ENCODE results near the gene FNIP1. TPM values are rescaled to one million over a fixed set of nuclear protein-coding genes. Genes with fewer than 3 reads are reported as not detected.

Gene FNIP1
- total RNA-seq, 2 donors from 2014 or later: 19.9 to 25.6 TPM

GRCh38 chr5:131659841-131660240, 137.0 kb downstream of the FNIP1 start:
- no peak for TF ChIP-seq CTCF (conservative IDR thresholded peaks at IDR 0.05)
- Mint-ChIP-seq H3K9me3 (peaks cover 3% of the 10 kb centered on the region), H3K36me3 (ENCODE audit: low read depth) (peaks cover 51% of the 10 kb centered on the region), H3K27me3 (ENCODE audit: insufficient read depth) (no peaks in the 10 kb centered on the region), H3K4me3 (no peak overlapping the region), H3K27ac (no peak overlapping the region), H3K4me1 (no peaks in the 10 kb centered on the region)
- no peaks in the 10 kb centered on the region for H3K27me3 ChIP-seq (ENCODE audit: control insufficient read depth, insufficient read depth, low read length, poor library complexity, severe bottlenecking)
- H3K27ac ChIP-seq (ENCODE audit: low read depth, low read length): no peak overlapping the region
- no peak overlapping the region for H3K4me3 ChIP-seq (ENCODE audit: low read length)
- no peak for DNase-seq
- H3K36me3 ChIP-seq (ENCODE audit: control insufficient read depth, insufficient read depth, low read length): peaks cover 34% of the 10 kb centered on the region
- H3K4me1 ChIP-seq (ENCODE audit: control insufficient read depth, insufficient read depth, low read length): no peaks in the 10 kb centered on the region
- H3K9me3 ChIP-seq (ENCODE audit: control insufficient read depth, low read length): no peaks in the 10 kb centered on the region
- no peak overlapping the region for H3K9ac ChIP-seq (ENCODE audit: extremely low read depth, low read length, poor library complexity, severe bottlenecking)
- WGBS, 2 experiments (ENCODE audit: insufficient coverage in 1 of 2, insufficient read length in 1 of 2): 97 to 100% methylated on average over 2 to 9 of the region's 9 CpGs

GRCh38 chr5:131659290-131659689, 137.5 kb downstream of the FNIP1 start:
- WGBS, 2 experiments (ENCODE audit: insufficient coverage in 1 of 2, insufficient read length in 1 of 2): 98% methylated on average over 13 of the region's 13 CpGs
- no peak for TF ChIP-seq CTCF (conservative IDR thresholded peaks at IDR 0.05)
- no peak overlapping the region for H3K4me3 Mint-ChIP-seq
- H3K9me3 Mint-ChIP-seq: peaks cover 3% of the 10 kb centered on the region
- H3K4me3 ChIP-seq (ENCODE audit: low read length): no peak overlapping the region
- H3K4me1 ChIP-seq (ENCODE audit: control insufficient read depth, insufficient read depth, low read length): no peaks in the 10 kb centered on the region
- H3K36me3 Mint-ChIP-seq (ENCODE audit: low read depth): peaks cover 54% of the 10 kb centered on the region
- peaks cover 32% of the 10 kb centered on the region for H3K36me3 ChIP-seq (ENCODE audit: control insufficient read depth, insufficient read depth, low read length)
- H3K27ac Mint-ChIP-seq: no peak overlapping the region
- no peak overlapping the region for H3K9ac ChIP-seq (ENCODE audit: extremely low read depth, low read length, poor library complexity, severe bottlenecking)
- H3K9me3 ChIP-seq (ENCODE audit: control insufficient read depth, low read length): no peaks in the 10 kb centered on the region
- no peaks in the 10 kb centered on the region for H3K4me1 Mint-ChIP-seq
- no peak for DNase-seq
- no peaks in the 10 kb centered on the region for H3K27me3 Mint-ChIP-seq (ENCODE audit: insufficient read depth)
- H3K27ac ChIP-seq (ENCODE audit: low read depth, low read length): no peak overlapping the region
- H3K27me3 ChIP-seq (ENCODE audit: control insufficient read depth, insufficient read depth, low read length, poor library complexity, severe bottlenecking): no peaks in the 10 kb centered on the region

GRCh38 chr5:131654776-131655175, 142.0 kb downstream of the FNIP1 start:
- Histone ChIP-seq H3K4me1 (ENCODE audit: control insufficient read depth, insufficient read depth, low read length) (no peaks in the 10 kb centered on the region), H3K9me3 (ENCODE audit: control insufficient read depth, low read length) (no peaks in the 10 kb centered on the region), H3K9ac (ENCODE audit: extremely low read depth, low read length, poor library complexity, severe bottlenecking) (no peak overlapping the region), H3K27ac (ENCODE audit: low read depth, low read length) (no peak overlapping the region), H3K4me3 (ENCODE audit: low read length) (no peak overlapping the region), H3K27me3 (ENCODE audit: control insufficient read depth, insufficient read depth, low read length, poor library complexity, severe bottlenecking) (no peaks in the 10 kb centered on the region), H3K36me3 (ENCODE audit: control insufficient read depth, insufficient read depth, low read length) (peaks cover 28% of the 10 kb centered on the region)
- Mint-ChIP-seq H3K9me3 (no peaks in the 10 kb centered on the region), H3K27me3 (ENCODE audit: insufficient read depth) (no peaks in the 10 kb centered on the region), H3K4me1 (no peaks in the 10 kb centered on the region), H3K36me3 (ENCODE audit: low read depth) (peaks cover 46% of the 10 kb centered on the region), H3K27ac (no peak overlapping the region), H3K4me3 (no peak overlapping the region)
- no peak for DNase-seq
- 85 to 93% methylated on average over 2 of the region's 2 CpGs for WGBS, 2 experiments (ENCODE audit: insufficient coverage in 1 of 2, insufficient read length in 1 of 2)
- TF ChIP-seq CTCF (conservative IDR thresholded peaks at IDR 0.05): no peak
